ENCODE data around the gene WIPF3.

- TF ChIP-seq CTCF (IDR thresholded peaks at IDR 0.05; ENCODE audit: low read depth, low read length, poor library complexity, severe bottlenecking) (no peak), EZH2phosphoT487 (IDR thresholded peaks at IDR 0.05; ENCODE audit: borderline replicate concordance, low read length) (no peak)
Observed at GRCh38 chr7:29953726-29954347, 147.5 kb downstream of the WIPF3 start.
